CD14-positive monocyte (primary cell): ENCODE results near the gene MRPL10. TPM values are rescaled to one million over a fixed set of nuclear protein-coding genes. Genes with fewer than 3 reads are reported as not detected.

Experiments
- DNase-seq, 3 donors: peaks; one replicate each; pipeline ENCODE4 v3.0.0-alpha.2; 2011 to 2022
- H2AFZ ChIP-seq: 2 replicates; pipeline ENCODE4 v1.6.0; 2012; ENCODE audit warnings: mild to moderate bottlenecking, low read depth, low read length, inconsistent platforms; ENCODE audit not compliant: insufficient read depth, poor library complexity, severe bottlenecking
- H3K27ac ChIP-seq, 2 donors: 1 replicate in 1 of 2; 2 replicates in 1 of 2; pipeline ENCODE4 v1.5.1; 2012 to 2013; ENCODE audit warnings: low read length in 2 of 2, control low read depth in 1 of 2, inconsistent platforms in 1 of 2, low read depth in 1 of 2, mild to moderate bottlenecking in 1 of 2
- H3K27me3 ChIP-seq, 2 donors: one replicate each; pipeline versions ENCODE4 v1.6.0 to v1.6.1; 2011 to 2013; ENCODE audit warnings: low read length in 2 of 2; ENCODE audit not compliant: control insufficient read depth in 2 of 2, insufficient read depth in 2 of 2
- H3K36me3 ChIP-seq, 2 donors: replicated peaks in 1 of 2; 1 replicate in 1 of 2; 2 replicates in 1 of 2; pipeline versions ENCODE4 v1.5.1 to v1.6.1; 2012 to 2013; ENCODE audit warnings: low read length in 2 of 2, control low read depth in 1 of 2, inconsistent platforms in 1 of 2, mild to moderate bottlenecking in 1 of 2; ENCODE audit not compliant: insufficient read depth in 2 of 2, control insufficient read depth in 1 of 2
- H3K4me1 ChIP-seq, 2 donors: 1 replicate in 1 of 2; 2 replicates in 1 of 2; pipeline versions ENCODE4 v1.5.1 to v1.6.1; 2012 to 2013; ENCODE audit warnings: low read length in 2 of 2, control low read depth in 1 of 2, inconsistent platforms in 1 of 2, mild to moderate bottlenecking in 1 of 2, moderate library complexity in 1 of 2; ENCODE audit not compliant: insufficient read depth in 2 of 2, control insufficient read depth in 1 of 2
- H3K4me2 ChIP-seq: replicated peaks from 2 replicates; pipeline ENCODE3; 2012; ENCODE audit warnings: low read length, moderate library complexity, mild to moderate bottlenecking; ENCODE audit not compliant: poor library complexity, severe bottlenecking; ENCODE audit errors: extremely low read depth
- H3K4me3 ChIP-seq, 3 experiments: fragments of 200-600 bp in 1 of 3; sonication (generic) in 1 of 3; replicated peaks in 1 of 3; 1 replicate in 2 of 3; 2 replicates in 1 of 3; pipeline ENCODE4 v1.5.1; 2011 to 2013; ENCODE audit warnings: low read length in 3 of 3, mild to moderate bottlenecking in 3 of 3, control low read depth in 2 of 3, low read depth in 2 of 3, inconsistent platforms in 1 of 3, moderate library complexity in 1 of 3
- H3K79me2 ChIP-seq: 2 replicates; pipeline ENCODE4 v1.6.0; 2012; ENCODE audit warnings: mild to moderate bottlenecking, control low read depth, inconsistent platforms, low read length, moderate library complexity; ENCODE audit not compliant: insufficient read depth
- H3K9ac ChIP-seq: 2 replicates; pipeline ENCODE4 v1.6.0; 2017; ENCODE audit warnings: low read length, mild to moderate bottlenecking; ENCODE audit not compliant: insufficient read depth, poor library complexity, severe bottlenecking
- H3K9me3 ChIP-seq, 2 donors: replicated peaks in 1 of 2; 1 replicate in 1 of 2; 2 replicates in 1 of 2; pipeline versions ENCODE4 v1.5.1 to v1.6.1; 2012 to 2013; ENCODE audit warnings: low read length in 2 of 2, control low read depth in 1 of 2; ENCODE audit not compliant: control insufficient read depth in 1 of 2, insufficient read depth in 1 of 2
- H4K20me1 ChIP-seq: 2 replicates; pipeline ENCODE4 v1.6.0; 2012; ENCODE audit warnings: mild to moderate bottlenecking, low read length, control low read depth, moderate library complexity; ENCODE audit not compliant: insufficient read depth
- H3K27ac Mint-ChIP-seq, 7 donors: one replicate each; pipeline ENCODE4 v1.8.0; 2020; ENCODE audit warnings: mild to moderate bottlenecking in 7 of 7, mixed read lengths in 7 of 7, moderate library complexity in 6 of 7, inconsistent platforms in 2 of 7
- H3K27me3 Mint-ChIP-seq, 3 donors: one replicate each; pipeline ENCODE4 v1.8.0; 2021 to 2022; ENCODE audit warnings: low read depth in 3 of 3, mild to moderate bottlenecking in 3 of 3, mixed read lengths in 3 of 3, moderate library complexity in 3 of 3, inconsistent platforms in 1 of 3
- H3K36me3 Mint-ChIP-seq, 2 donors: one replicate each; pipeline ENCODE4 v1.8.0; 2020; ENCODE audit warnings: mixed read lengths in 2 of 2, inconsistent platforms in 1 of 2, mild to moderate bottlenecking in 1 of 2
- H3K4me1 Mint-ChIP-seq: one replicate; pipeline ENCODE4 v1.8.0; 2020; ENCODE audit warnings: mild to moderate bottlenecking, mixed read lengths
- H3K4me3 Mint-ChIP-seq, 2 donors: one replicate each; pipeline ENCODE4 v1.8.0; 2020; ENCODE audit warnings: mild to moderate bottlenecking in 2 of 2, mixed read lengths in 2 of 2, moderate library complexity in 1 of 2
- H3K9me3 Mint-ChIP-seq, 7 donors: one replicate each; pipeline ENCODE4 v1.8.0; 2020 to 2022; ENCODE audit warnings: mixed read lengths in 7 of 7, mild to moderate bottlenecking in 6 of 7, moderate library complexity in 6 of 7, inconsistent platforms in 2 of 7
- WGBS: methylation state at CpG from one replicate; pipeline ENCODE4 v1.1.5; 2013; ENCODE audit warnings: missing lambda C conversion rate; ENCODE audit not compliant: insufficient coverage; 5-methylcytosine and 5-hydroxymethylcytosine counted together
- intact Hi-C, 2 donors: fragments of 100-400 bp; cut with micrococcal nuclease; formaldehyde crosslinking; loops; one replicate each; pipeline versions ENCODE4 v1.15.0 to v1.15.1; 2023
- polyA plus RNA-seq, 3 donors: library from polyadenylated mRNA; depleted of rRNA in 1 of 3; unstranded in 2 of 3; stranded (reverse) in 1 of 3; fragments of 300-500 nt in 2 of 3; fragments of >200 nt in 1 of 3; fragmentation: Illumina TruSeq in 2 of 3; gene quantifications; 1 replicate in 2 of 3; 2 replicates in 1 of 3; pipeline ENCODE4 v1.2.3, GENCODE V29; 2012 to 2021
- TF ChIP-seq, protein P1 (sequence below): fragments of 200-600 bp; IDR thresholded peaks from one replicate; pipeline ENCODE4 v1.8.0; 2022; ENCODE audit warnings: antibody characterized with exemption, mild to moderate bottlenecking

Gene MRPL10
- polyA plus RNA-seq, 3 donors = 28.5 to 32.7 (median 32.6) TPM

DNA sequence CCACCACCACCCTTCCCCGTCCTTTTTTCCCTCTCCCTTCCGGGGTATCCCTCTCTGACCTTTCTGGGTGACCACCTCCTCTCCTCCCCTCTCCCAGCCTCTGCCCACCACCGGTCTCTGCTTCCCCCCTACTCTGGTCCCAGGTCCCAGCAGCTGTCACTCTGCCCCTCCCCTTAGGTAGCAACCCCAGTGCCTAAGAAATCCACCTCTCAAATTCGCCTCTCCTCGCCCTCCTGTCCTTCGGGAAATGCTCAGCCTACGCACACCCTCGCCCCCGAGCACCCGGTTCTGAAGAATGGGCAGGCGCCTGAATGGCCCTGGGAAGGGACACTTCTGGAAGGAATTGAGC lies 20.4 kb upstream of the MRPL10 start:
- intact Hi-C loops = no loop called here
- H3K4me1 ChIP-seq = peaks cover 0 to 11% of the 10 kb centered on the region in 2 donors
- H3K27me3 ChIP-seq = peaks cover 71 to 92% of the 10 kb centered on the region in 2 donors
- H3K36me3 ChIP-seq = no peaks in the 10 kb centered on the region
- Mint-ChIP-seq H3K4me1 (peaks cover 15% of the 10 kb centered on the region), H3K36me3 (peaks cover 0 to 8% of the 10 kb centered on the region in 2 donors), H3K9me3 (peaks cover 0 to 16% (median 10%) of the 10 kb centered on the region in 7 donors), H3K27ac (no peak overlapping the region), H3K4me3 (peak overlapping the region in 1 of 2 donors; percentile 84), H3K27me3 (peaks cover 82 to 96% (median 85%) of the 10 kb centered on the region in 3 donors)
- TF ChIP-seq, protein P1, sequence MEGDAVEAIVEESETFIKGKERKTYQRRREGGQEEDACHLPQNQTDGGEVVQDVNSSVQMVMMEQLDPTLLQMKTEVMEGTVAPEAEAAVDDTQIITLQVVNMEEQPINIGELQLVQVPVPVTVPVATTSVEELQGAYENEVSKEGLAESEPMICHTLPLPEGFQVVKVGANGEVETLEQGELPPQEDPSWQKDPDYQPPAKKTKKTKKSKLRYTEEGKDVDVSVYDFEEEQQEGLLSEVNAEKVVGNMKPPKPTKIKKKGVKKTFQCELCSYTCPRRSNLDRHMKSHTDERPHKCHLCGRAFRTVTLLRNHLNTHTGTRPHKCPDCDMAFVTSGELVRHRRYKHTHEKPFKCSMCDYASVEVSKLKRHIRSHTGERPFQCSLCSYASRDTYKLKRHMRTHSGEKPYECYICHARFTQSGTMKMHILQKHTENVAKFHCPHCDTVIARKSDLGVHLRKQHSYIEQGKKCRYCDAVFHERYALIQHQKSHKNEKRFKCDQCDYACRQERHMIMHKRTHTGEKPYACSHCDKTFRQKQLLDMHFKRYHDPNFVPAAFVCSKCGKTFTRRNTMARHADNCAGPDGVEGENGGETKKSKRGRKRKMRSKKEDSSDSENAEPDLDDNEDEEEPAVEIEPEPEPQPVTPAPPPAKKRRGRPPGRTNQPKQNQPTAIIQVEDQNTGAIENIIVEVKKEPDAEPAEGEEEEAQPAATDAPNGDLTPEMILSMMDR = no peak
- no peak overlapping the region for H2AFZ ChIP-seq
- no peaks in the 10 kb centered on the region for H4K20me1 ChIP-seq
- no peak for DNase-seq
- H3K9me3 ChIP-seq = peaks cover 0 to 17% of the 10 kb centered on the region in 2 donors
- no peaks in the 10 kb centered on the region for H3K79me2 ChIP-seq
- H3K4me2 ChIP-seq = no peak overlapping the region
- H3K4me3 ChIP-seq = no peak overlapping the region
- no peak overlapping the region for H3K27ac ChIP-seq
- H3K9ac ChIP-seq = no peak overlapping the region
- 26% methylated on average over 8 of the region's 11 CpGs for WGBS

- Histone ChIP-seq H3K79me2 (no peaks in the 10 kb centered on the region), H3K4me1 (peaks cover 0 to 11% of the 10 kb centered on the region in 2 donors), H3K4me3 (no peak within 1 kb of the TSS), H4K20me1 (no peaks in the 10 kb centered on the region), H2AFZ (no peak within 1 kb of the TSS), H3K27me3 (peaks cover 75 to 99% of the 10 kb centered on the region in 2 donors), H3K27ac (no peak within 1 kb of the TSS), H3K9me3 (peaks cover 0 to 17% of the 10 kb centered on the region in 2 donors), H3K36me3 (no peaks in the 10 kb centered on the region), H3K4me2 (peak within 1 kb of the TSS; percentile 11), H3K9ac (no peak within 1 kb of the TSS)
- peaks cover 15% of the 10 kb centered on the region for H3K4me1 Mint-ChIP-seq
- 11% methylated on average over 41 of the region's 71 CpGs for WGBS
- H3K4me3 Mint-ChIP-seq = peak within 1 kb of the TSS in 1 of 2 donors; percentile 84
- H3K27me3 Mint-ChIP-seq = peaks cover 89 to 99% (median 93%) of the 10 kb centered on the region in 3 donors
- peaks cover 0 to 8% of the 10 kb centered on the region in 2 donors for H3K36me3 Mint-ChIP-seq
- intact Hi-C loops = no loop called here
- TF ChIP-seq, protein P1 = no peak
- no peak within 1 kb of the TSS for H3K27ac Mint-ChIP-seq
- DNase-seq = peak in 1 of 3 donors; percentile 23
- H3K9me3 Mint-ChIP-seq = peaks cover 0 to 18% (median 10%) of the 10 kb centered on the region in 7 donors
These were observed 19.6 kb upstream of the MRPL10 start, which contains the start of gene SP6 for GRCh38 chr17:47850692-47851573. TSS of gene SP6 (minus strand) at chr17:47851163. CDS start at chr17:47848429, 2,734 bp downstream.
